BLaER1 treated with 17β-estradiol and CSF1 and Interleukin-3, amounts not matched to agents 10 nM and 100 nM (cell line): ENCODE results near the gene KDM6A.
"Not testable (repeated sequence)": the region's sequence is repeated elsewhere in the genome, so short reads cannot be mapped to it uniquely, and the experiment has no call there.

Experiments
- H3K27ac ChIP-seq, 11 experiments: shearing (Covaris generic); formaldehyde crosslinking; 2 replicates each; pipeline ENCODE4 v1.8.1; 2022
- H3K27me3 ChIP-seq, 11 experiments: shearing (Covaris generic); formaldehyde crosslinking; 2 replicates each; pipeline ENCODE4 v1.8.1; 2022
- H3K36me3 ChIP-seq, 11 experiments: shearing (Covaris generic); formaldehyde crosslinking; 2 replicates each; pipeline ENCODE4 v1.8.1; 2022
- H3K4me1 ChIP-seq, 10 experiments: shearing (Covaris generic); formaldehyde crosslinking; 2 replicates each; pipeline ENCODE4 v1.8.1; 2022
- H3K4me2 ChIP-seq, 11 experiments: shearing (Covaris generic); formaldehyde crosslinking; 2 replicates each; pipeline ENCODE4 v1.8.1; 2022
- H3K4me3 ChIP-seq, 10 experiments: shearing (Covaris generic); formaldehyde crosslinking; 2 replicates each; pipeline ENCODE4 v1.8.1; 2022
- H3K9ac ChIP-seq, 11 experiments: shearing (Covaris generic); formaldehyde crosslinking; 2 replicates each; pipeline ENCODE4 v1.8.1; 2022
- H3K9me3 ChIP-seq, 11 experiments: shearing (Covaris generic); formaldehyde crosslinking; replicated peaks in 1 of 11; 2 replicates each; pipeline ENCODE4 v1.8.1; 2022
- H4K20me1 ChIP-seq, 11 experiments: shearing (Covaris generic); formaldehyde crosslinking; 2 replicates each; pipeline ENCODE4 v1.8.1; 2022
- Cebpa-rat ChIP-seq, 11 experiments: shearing (Covaris generic); IDR thresholded peaks; 2 replicates each; pipeline ENCODE4 v1.8.1; 2022

KDM6A gene

GRCh38 chrX:44906041-44906440 lies 33.1 kb downstream of the KDM6A start:
- H3K9ac ChIP-seq: peak overlapping the region in 6 of 11 experiments; percentile 3 to 47 (median 33); a peak in 5 of 22 replicates
- H3K9me3 ChIP-seq: peaks cover 17 to 66% (median 59%) of the 10 kb centered on the region in 11 experiments
- peaks cover 0 to 50% (median 22%) of the 10 kb centered on the region in 11 experiments; a peak in 18 of 22 replicates for H3K36me3 ChIP-seq
- 0 out of 20 replicates have a peak overlapping the region, but pooled peaks of 1 of the 10 experiments have one; percentile 25 for H3K4me3 ChIP-seq
- H3K4me2 ChIP-seq: peak overlapping the region; percentile 58 to 88 (median 77)
- peaks cover 35 to 69% (median 51%) of the 10 kb centered on the region in 10 experiments for H3K4me1 ChIP-seq
- no peaks in the 10 kb centered on the region for H3K27me3 ChIP-seq
- H4K20me1 ChIP-seq: peaks cover 34 to 91% (median 71%) of the 10 kb centered on the region in 11 experiments; a peak in 21 of 22 replicates
- no peak for TF ChIP-seq Cebpa-rat (IDR thresholded peaks at IDR 0.05)
- peak overlapping the region in 8 of 11 experiments; percentile 7 to 58 (median 46); a peak in 9 of 22 replicates for H3K27ac ChIP-seq

- no peak overlapping the region for H3K4me3 ChIP-seq
- H3K27ac ChIP-seq: peak overlapping the region in 7 of 11 experiments; percentile 7 to 58 (median 44); a peak in 7 of 22 replicates
- no peak for TF ChIP-seq Cebpa-rat (IDR thresholded peaks at IDR 0.05)
- H3K27me3 ChIP-seq: no peaks in the 10 kb centered on the region
- H3K4me1 ChIP-seq: peaks cover 35 to 69% (median 51%) of the 10 kb centered on the region in 10 experiments
- H3K4me2 ChIP-seq: peak overlapping the region; percentile 58 to 88 (median 77)
- peaks cover 34 to 88% (median 68%) of the 10 kb centered on the region in 11 experiments; a peak in 21 of 22 replicates for H4K20me1 ChIP-seq
- peaks cover 3 to 46% (median 23%) of the 10 kb centered on the region in 11 experiments; a peak in 18 of 22 replicates for H3K36me3 ChIP-seq
- peak overlapping the region in 4 of 11 experiments; percentile 15 to 47 (median 33); a peak in 4 of 22 replicates for H3K9ac ChIP-seq
- H3K9me3 ChIP-seq: peaks cover 22 to 66% (median 60%) of the 10 kb centered on the region in 11 experiments
Measured at GRCh38 chrX:44906542-44906941, 33.6 kb downstream of the KDM6A start.

DNA sequence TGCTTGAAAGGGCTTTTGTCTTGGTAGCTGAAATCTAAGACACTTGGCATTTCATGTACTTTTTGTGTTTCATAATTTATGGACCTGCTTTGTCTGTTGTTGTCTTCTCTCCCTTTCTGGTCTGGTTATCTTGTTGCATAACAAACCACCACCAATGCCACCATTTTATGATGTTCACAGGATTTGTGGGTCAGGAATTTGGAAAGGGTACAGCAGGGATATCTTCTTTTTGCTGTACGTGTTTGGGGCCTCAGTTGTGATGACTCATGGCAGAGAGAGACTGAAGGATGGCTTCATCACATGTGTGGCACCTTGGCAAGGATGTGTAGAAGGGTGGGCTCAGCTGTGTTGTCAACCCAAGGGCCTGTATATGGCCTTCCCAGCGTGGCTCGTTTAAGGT lies 35.2 kb downstream of the KDM6A start:
- peaks cover 34 to 88% (median 64%) of the 10 kb centered on the region in 11 experiments; a peak in 21 of 22 replicates for H4K20me1 ChIP-seq
- H3K4me3 ChIP-seq: no peak overlapping the region
- peaks cover 35 to 70% (median 46%) of the 10 kb centered on the region in 10 experiments for H3K4me1 ChIP-seq
- peak overlapping the region in 6 of 11 experiments; percentile 3 to 88 (median 60); a peak in 10 of 22 replicates for H3K4me2 ChIP-seq
- no peak overlapping the region for H3K9ac ChIP-seq
- peaks cover 14 to 48% (median 30%) of the 10 kb centered on the region in 11 experiments; a peak in 20 of 22 replicates for H3K36me3 ChIP-seq
- peaks cover 18 to 66% (median 60%) of the 10 kb centered on the region in 11 experiments for H3K9me3 ChIP-seq
- H3K27ac ChIP-seq: peak overlapping the region in 2 of 11 experiments; percentile 5 to 6; a peak in 1 of 22 replicates
- no peaks in the 10 kb centered on the region for H3K27me3 ChIP-seq
- TF ChIP-seq Cebpa-rat (IDR thresholded peaks at IDR 0.05): no peak

DNA sequence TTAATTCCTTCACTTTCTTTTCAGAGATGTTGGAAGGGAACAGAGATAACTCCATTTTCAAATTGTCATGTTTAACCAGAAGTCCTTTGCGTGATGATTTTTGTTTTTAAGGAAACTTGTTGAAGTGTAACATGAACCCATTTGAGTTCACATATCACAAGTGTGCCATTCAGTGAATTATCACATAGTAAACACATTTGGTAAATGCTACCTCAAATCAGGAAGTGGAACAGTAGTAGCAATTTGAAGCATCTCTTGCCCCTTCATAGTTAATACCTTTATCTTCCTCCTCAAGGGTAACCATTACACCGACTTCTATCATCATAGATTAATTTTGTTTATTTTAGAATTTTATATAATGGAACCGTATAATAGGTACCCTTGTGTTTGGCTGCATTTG lies 35.8 kb downstream of the KDM6A start:
- Histone ChIP-seq H3K4me2 (peak overlapping the region in 5 of 11 experiments; percentile 32 to 88 (median 82); a peak in 7 of 22 replicates), H4K20me1 (peaks cover 40 to 88% (median 64%) of the 10 kb centered on the region in 11 experiments; a peak in 21 of 22 replicates), H3K36me3 (peaks cover 14 to 54% (median 37%) of the 10 kb centered on the region in 11 experiments; a peak in 20 of 22 replicates), H3K4me1 (peaks cover 34 to 70% (median 45%) of the 10 kb centered on the region in 10 experiments), H3K27me3 (no peaks in the 10 kb centered on the region), H3K27ac (peak overlapping the region in 1 of 11 experiments; percentile 6; a peak in 2 of 22 replicates), H3K9ac (no peak overlapping the region), H3K9me3 (peaks cover 24 to 68% (median 65%) of the 10 kb centered on the region in 11 experiments), H3K4me3 (peak overlapping the region in 1 of 10 experiments; percentile 25; a peak in 1 of 20 replicates)
- TF ChIP-seq Cebpa-rat (IDR thresholded peaks at IDR 0.05): no peak

- H3K9ac ChIP-seq, H3K4me2 ChIP-seq, H3K27me3 ChIP-seq, H3K4me3 ChIP-seq, H3K27ac ChIP-seq: not testable (repeated sequence)
- H4K20me1 ChIP-seq: peaks cover 41 to 88% (median 64%) of the 10 kb centered on the region in 11 experiments
- peaks cover 17 to 70% (median 39%) of the 10 kb centered on the region in 10 experiments for H3K4me1 ChIP-seq
- peaks cover 14 to 62% (median 40%) of the 10 kb centered on the region in 11 experiments; a peak in 20 of 22 replicates for H3K36me3 ChIP-seq
- H3K9me3 ChIP-seq: peaks cover 26 to 71% (median 67%) of the 10 kb centered on the region in 11 experiments
Measured at GRCh38 chrX:44910508-44910907, 37.5 kb downstream of the KDM6A start.

- H3K27me3 ChIP-seq, H3K27ac ChIP-seq, H3K4me3 ChIP-seq, H3K9ac ChIP-seq, H3K4me2 ChIP-seq: not testable (repeated sequence)
- Histone ChIP-seq H3K9me3 (peaks cover 26 to 71% (median 67%) of the 10 kb centered on the region in 11 experiments), H3K36me3 (peaks cover 14 to 62% (median 40%) of the 10 kb centered on the region in 11 experiments; a peak in 20 of 22 replicates), H4K20me1 (peaks cover 42 to 88% (median 64%) of the 10 kb centered on the region in 11 experiments), H3K4me1 (peaks cover 11 to 66% (median 33%) of the 10 kb centered on the region in 10 experiments)
Measured at GRCh38 chrX:44911074-44911600, 38.1 kb downstream of the KDM6A start.

GRCh38 chrX:44913656-44914531 lies 40.9 kb downstream of the KDM6A start:
- H3K36me3 ChIP-seq: peaks cover 14 to 52% (median 39%) of the 10 kb centered on the region in 11 experiments; a peak in 20 of 22 replicates
- TF ChIP-seq Cebpa-rat (IDR thresholded peaks at IDR 0.05): no peak
- H3K9ac ChIP-seq: no peak overlapping the region
- peaks cover 0 to 52% (median 15%) of the 10 kb centered on the region in 10 experiments; a peak in 15 of 20 replicates for H3K4me1 ChIP-seq
- no peak overlapping the region for H3K27ac ChIP-seq
- peaks cover 43 to 89% (median 63%) of the 10 kb centered on the region in 11 experiments for H4K20me1 ChIP-seq
- H3K27me3 ChIP-seq: no peaks in the 10 kb centered on the region
- H3K4me3 ChIP-seq: no peak overlapping the region
- peak overlapping the region in 5 of 11 experiments; percentile 25 to 38 (median 29); a peak in 9 of 22 replicates for H3K4me2 ChIP-seq
- peaks cover 26 to 53% (median 50%) of the 10 kb centered on the region in 11 experiments for H3K9me3 ChIP-seq

GRCh38 chrX:44914532-44915198 lies 41.7 kb downstream of the KDM6A start:
- Histone ChIP-seq H3K9ac (no peak overlapping the region), H3K4me3 (no peak overlapping the region), H3K9me3 (peaks cover 26 to 51% (median 49%) of the 10 kb centered on the region in 11 experiments), H3K4me2 (peak overlapping the region in 4 of 11 experiments; percentile 25 to 38 (median 33); a peak in 7 of 22 replicates), H4K20me1 (peaks cover 43 to 90% (median 69%) of the 10 kb centered on the region in 11 experiments), H3K27ac (peak overlapping the region in 1 of 11 experiments; percentile 11; a peak in 1 of 22 replicates), H3K36me3 (peaks cover 14 to 50% (median 36%) of the 10 kb centered on the region in 11 experiments; a peak in 20 of 22 replicates), H3K27me3 (no peaks in the 10 kb centered on the region), H3K4me1 (peaks cover 0 to 49% (median 15%) of the 10 kb centered on the region in 10 experiments; a peak in 15 of 20 replicates)
- TF ChIP-seq Cebpa-rat (IDR thresholded peaks at IDR 0.05): no peak
